Muscle layer of duodenum (tissue), 2 donors: ENCODE data around the gene MICAL2.
A peak's percentile ranks its signal among the peaks of the same experiment; 100 is the strongest.

Experiments
- H3K27ac ChIP-seq: one replicate; pipeline ENCODE4 v1.7.0; 2013; ENCODE audit warnings: mild to moderate bottlenecking, low read length
- H3K27me3 ChIP-seq: one replicate; pipeline ENCODE4 v1.7.0; 2013; ENCODE audit warnings: low read depth, mild to moderate bottlenecking, control low read depth, low read length
- H3K36me3 ChIP-seq, 2 donors: one replicate each; pipeline ENCODE4 v1.7.0; 2013; ENCODE audit warnings: low read length in 2 of 2, control low read depth in 1 of 2, mild to moderate bottlenecking in 1 of 2; ENCODE audit not compliant: insufficient read depth in 2 of 2, control insufficient read depth in 1 of 2
- H3K4me1 ChIP-seq, 2 donors: one replicate each; pipeline ENCODE4 v1.7.0; 2013; ENCODE audit warnings: low read length in 2 of 2, mild to moderate bottlenecking in 2 of 2, control low read depth in 1 of 2, moderate library complexity in 1 of 2; ENCODE audit not compliant: insufficient read depth in 2 of 2, control insufficient read depth in 1 of 2
- H3K4me3 ChIP-seq, 2 donors: one replicate each; pipeline ENCODE4 v1.7.0; 2013; ENCODE audit warnings: low read length in 2 of 2, low read depth in 1 of 2, mild to moderate bottlenecking in 1 of 2
- H3K9me3 ChIP-seq, 2 donors: one replicate each; pipeline ENCODE4 v1.7.0; 2013; ENCODE audit warnings: low read length in 2 of 2, control low read depth in 1 of 2, mild to moderate bottlenecking in 1 of 2; ENCODE audit not compliant: control insufficient read depth in 1 of 2
- donor health status: healthy.

MICAL2 gene

DNA sequence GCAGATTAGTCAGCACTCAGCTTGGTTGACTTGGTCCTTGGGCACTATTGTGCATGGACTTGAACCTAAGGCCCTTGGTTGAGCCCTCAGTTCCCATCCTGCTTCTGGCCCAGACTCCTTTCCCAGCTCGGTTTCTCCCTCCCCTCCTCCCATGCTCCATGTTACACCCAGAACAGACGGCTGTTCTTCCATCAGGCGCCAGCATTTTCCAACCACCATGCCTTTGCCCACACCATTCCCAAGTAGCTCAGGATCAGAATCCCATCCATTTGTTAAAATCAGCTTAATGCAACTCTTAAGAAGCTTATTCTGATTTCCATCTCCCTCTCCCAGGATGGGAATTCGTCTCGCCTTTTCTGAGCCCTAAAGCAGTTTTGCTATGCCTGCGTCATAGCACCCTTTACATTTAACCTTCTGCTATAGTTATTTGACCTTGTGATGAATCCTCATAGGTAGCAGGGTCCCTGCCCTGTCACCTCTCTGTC, 110.7 kb downstream of the MICAL2 start:
- no peaks in the 10 kb centered on the region for H3K27me3 ChIP-seq
- H3K36me3 ChIP-seq: peaks cover 15 to 23% of the 10 kb centered on the region in 2 donors
- H3K4me1 ChIP-seq: peaks cover 22 to 57% of the 10 kb centered on the region in 2 donors
- no peak overlapping the region for H3K27ac ChIP-seq
- H3K4me3 ChIP-seq: no peak overlapping the region
- H3K9me3 ChIP-seq: no peaks in the 10 kb centered on the region

DNA sequence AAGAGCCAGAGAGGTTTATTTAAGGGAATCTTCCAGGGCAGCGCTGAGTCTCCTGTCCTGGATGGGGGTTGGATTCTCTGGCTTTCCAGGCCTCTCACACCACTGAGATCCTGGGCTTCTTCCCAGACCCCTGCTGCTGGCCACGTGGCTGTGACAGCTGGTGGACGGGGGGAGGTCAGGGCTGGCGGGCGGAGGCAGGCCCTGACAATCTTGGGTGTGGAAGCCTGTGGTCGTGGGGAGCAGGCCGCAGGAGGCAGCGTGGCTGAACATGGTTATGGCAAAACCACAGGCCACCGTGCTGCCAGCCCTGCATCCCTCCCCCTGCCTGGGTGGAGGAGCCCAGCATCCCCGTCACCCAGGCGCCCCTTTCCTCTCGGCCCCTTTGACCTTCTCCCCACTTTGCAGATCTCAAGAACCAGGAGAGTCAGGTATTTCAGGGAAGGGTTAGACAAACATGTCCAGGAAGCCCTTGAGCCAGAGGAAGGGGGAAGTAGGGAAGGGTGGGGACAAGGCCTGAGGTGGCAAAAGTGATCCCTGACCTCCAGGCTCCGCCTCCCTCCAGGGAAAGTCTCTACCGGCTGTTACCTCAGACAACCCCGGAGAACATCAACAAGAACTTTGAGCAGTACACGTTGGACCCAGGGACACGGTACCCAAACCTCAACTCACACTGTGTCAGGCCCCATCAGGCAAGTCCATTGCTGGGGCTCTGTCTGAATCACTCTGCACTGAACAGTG, 111.8 kb downstream of the MICAL2 start:
- Histone ChIP-seq H3K36me3 (peaks cover 24 to 31% of the 10 kb centered on the region in 2 donors), H3K4me3 (no peak overlapping the region), H3K4me1 (peaks cover 13 to 49% of the 10 kb centered on the region in 2 donors), H3K9me3 (no peaks in the 10 kb centered on the region), H3K27ac (no peak overlapping the region), H3K27me3 (no peaks in the 10 kb centered on the region)

DNA sequence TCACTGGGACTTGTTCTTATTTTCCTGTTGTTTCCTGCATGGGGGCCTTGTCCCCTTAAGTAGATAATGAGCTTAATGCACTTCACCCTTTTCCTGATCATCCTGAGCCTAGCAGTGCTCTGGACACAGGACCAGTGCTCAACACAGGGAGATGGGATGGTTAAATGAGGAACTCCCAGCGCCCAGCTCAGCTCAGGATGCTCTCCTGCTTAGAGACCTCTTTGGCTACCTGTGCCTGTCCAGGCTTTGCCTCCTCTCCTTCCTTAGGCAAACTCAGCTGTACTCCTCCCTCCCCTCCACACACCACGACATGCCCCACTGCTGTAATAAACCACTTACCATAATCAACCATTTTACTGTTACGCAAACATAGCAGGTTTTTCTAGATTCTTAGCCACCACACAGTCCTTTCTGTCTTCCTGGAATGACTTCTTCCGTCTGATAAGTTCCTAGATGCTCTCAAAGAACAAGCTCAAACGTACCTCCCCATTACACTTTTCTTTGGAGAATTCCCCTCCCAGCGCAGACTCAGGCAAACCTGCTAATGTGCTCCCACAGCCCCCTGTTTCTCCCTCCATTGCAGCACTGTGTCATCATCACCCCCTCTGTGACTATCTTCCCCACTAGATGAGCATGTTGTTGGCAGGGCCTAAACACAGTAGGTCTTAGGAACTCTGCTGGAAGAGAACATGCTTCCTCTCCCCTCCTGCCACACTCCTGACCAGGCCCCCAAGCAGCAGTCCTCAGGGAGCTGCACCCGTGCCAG, 113.6 kb downstream of the MICAL2 start:
- no peaks in the 10 kb centered on the region for H3K9me3 ChIP-seq
- peak overlapping the region; percentile 36 for H3K27ac ChIP-seq
- peaks cover 27 to 38% of the 10 kb centered on the region in 2 donors for H3K36me3 ChIP-seq
- H3K4me3 ChIP-seq: no peak overlapping the region
- H3K4me1 ChIP-seq: peaks cover 13 to 41% of the 10 kb centered on the region in 2 donors
- no peaks in the 10 kb centered on the region for H3K27me3 ChIP-seq

DNA sequence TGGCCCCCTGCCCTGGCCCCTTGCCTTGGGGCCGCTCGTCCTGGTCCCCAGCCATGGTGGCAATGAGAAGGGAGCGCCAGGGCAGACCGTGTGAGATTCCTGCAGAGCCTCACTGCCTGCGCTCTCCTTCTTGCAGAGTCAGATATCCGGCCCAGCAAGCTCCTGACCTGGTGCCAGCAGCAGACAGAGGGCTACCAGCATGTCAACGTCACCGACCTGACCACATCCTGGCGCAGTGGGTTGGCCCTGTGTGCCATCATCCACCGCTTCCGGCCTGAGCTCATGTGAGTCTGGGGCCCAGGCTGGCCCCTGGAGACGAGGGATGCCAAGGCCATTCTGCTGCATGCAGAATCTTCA, 114.1 kb downstream of the MICAL2 start:
- H3K36me3 ChIP-seq: peaks cover 28 to 38% of the 10 kb centered on the region in 2 donors
- H3K4me3 ChIP-seq: no peak overlapping the region

DNA sequence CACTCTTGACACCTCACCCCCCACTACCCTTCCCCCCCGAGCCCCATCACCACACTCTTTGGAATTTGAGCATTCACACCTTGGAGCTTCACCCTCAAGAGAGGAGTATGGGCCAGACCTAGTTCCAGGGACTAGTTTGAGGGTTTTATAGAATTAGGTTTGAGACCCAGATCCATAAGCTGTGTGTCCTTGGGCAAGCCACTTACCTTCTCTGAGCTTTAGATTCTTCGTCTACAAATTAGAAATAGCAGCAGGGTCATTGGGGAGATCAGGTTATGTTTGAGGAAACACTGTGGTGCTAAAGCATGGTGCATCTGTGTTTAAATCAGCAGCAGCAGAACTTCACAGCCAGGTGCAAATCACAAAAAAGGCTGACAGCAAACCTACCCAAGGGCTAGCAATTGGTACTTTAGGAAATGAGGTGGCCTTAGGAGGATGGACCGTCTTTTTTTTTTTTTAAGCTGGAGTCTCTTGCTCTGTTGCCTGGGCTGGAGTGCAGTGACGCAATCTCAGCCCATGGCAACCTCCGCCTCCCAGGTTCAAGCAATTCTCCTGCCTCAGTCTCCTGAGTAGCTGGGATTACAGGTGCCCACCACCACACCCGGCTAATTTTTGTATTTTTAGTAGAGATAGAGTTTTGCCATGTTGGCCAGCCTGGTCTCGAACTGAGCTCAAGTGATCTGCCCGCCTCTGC, 114.8 kb downstream of the MICAL2 start:
- Histone ChIP-seq H3K9me3 (no peaks in the 10 kb centered on the region), H3K36me3 (peaks cover 35 to 43% of the 10 kb centered on the region in 2 donors), H3K27ac (no peak overlapping the region), H3K27me3 (no peaks in the 10 kb centered on the region), H3K4me1 (peaks cover 8 to 28% of the 10 kb centered on the region in 2 donors), H3K4me3 (no peak overlapping the region)

More for the DNA sequence above, 114.1 kb downstream of the MICAL2 start:
- no peaks in the 10 kb centered on the region for H3K9me3 ChIP-seq
- peaks cover 13 to 35% of the 10 kb centered on the region in 2 donors for H3K4me1 ChIP-seq
- H3K27me3 ChIP-seq: no peaks in the 10 kb centered on the region
- no peak overlapping the region for H3K27ac ChIP-seq

DNA sequence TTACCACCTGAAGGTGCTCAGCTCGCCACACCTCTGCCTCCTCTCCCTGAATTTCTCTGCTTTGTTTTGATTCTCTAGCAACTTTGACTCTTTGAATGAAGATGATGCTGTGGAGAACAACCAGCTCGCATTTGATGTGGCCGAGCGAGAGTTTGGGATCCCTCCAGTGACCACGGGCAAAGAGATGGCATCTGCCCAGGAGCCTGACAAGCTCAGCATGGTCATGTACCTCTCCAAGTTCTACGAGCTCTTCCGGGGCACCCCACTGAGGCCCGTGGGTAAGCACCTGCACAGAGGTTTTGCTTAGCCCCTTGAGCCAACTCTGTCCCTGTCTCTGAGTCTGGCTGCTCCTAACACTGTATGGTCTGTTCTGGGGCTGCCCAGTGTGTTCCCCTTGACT, 115.7 kb downstream of the MICAL2 start:
- no peaks in the 10 kb centered on the region for H3K9me3 ChIP-seq
- peaks cover 8 to 19% of the 10 kb centered on the region in 2 donors for H3K4me1 ChIP-seq
- H3K27me3 ChIP-seq: no peaks in the 10 kb centered on the region
- no peak overlapping the region for H3K4me3 ChIP-seq
- peaks cover 42 to 52% of the 10 kb centered on the region in 2 donors for H3K36me3 ChIP-seq
- no peak overlapping the region for H3K27ac ChIP-seq

DNA sequence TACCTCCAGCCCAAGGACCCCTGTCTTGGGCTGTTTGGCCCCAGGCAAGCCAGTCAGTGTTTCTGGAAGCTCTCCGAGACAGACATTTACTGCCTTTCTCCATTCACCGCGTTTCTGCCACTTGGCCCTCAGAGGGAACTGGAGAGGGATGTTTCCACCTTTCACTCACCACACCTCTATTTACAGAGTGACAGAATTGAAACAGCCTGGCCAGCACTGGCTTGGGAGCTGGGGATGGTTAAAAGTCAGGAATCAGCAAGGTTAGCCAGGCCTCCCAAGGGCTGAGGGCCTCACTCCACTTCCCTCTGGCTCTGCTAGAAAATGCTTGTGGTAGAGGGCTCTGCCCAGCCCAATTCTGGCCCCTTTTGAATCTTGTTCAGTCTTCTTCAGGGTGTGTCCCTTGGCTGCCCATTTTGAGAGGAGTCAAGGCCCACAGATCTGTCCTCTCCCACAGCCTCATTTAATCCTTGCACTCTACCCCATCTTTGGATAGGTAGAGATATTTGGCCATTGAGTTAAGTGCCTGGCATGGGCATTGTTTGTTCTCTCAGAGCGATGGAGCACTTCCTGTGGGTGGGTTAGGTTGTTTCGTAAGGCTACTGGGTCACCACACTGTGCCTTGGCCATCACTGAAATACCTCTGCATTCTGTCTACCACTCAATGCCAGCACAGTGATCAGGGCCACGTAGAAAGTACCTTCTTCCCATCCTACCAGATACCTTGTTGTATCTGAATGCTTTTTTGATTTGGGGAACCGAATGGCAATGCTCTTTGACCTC, 119.2 kb downstream of the MICAL2 start:
- no peak overlapping the region for H3K27ac ChIP-seq
- H3K27me3 ChIP-seq: no peaks in the 10 kb centered on the region
- H3K4me3 ChIP-seq: no peak overlapping the region
- peaks cover 42 to 63% of the 10 kb centered on the region in 2 donors for H3K36me3 ChIP-seq
- H3K4me1 ChIP-seq: no peaks in the 10 kb centered on the region
- no peaks in the 10 kb centered on the region for H3K9me3 ChIP-seq

DNA sequence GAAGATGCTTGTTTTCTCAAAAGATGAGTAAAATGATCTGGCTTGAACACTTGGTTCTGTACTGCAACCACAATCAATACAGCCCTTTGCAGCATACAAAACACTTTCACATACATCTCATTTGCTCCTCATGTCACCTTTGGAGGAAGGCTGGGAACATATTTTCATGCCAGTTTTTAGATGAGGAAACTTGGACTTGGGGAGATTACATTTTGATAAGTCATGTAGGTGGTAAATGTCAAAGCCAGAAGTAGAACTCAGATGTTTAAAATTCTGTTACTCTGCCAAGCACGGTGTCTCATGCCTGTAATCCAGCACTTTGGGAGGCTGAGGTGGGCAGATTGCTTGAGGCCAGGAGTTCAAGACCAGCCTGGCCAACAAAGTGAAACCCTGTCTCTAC, 121.8 kb downstream of the MICAL2 start:
- Histone ChIP-seq H3K27me3 (no peaks in the 10 kb centered on the region), H3K9me3 (no peaks in the 10 kb centered on the region), H3K4me3 (no peak overlapping the region), H3K36me3 (peaks cover 25 to 54% of the 10 kb centered on the region in 2 donors), H3K4me1 (peaks cover 8 to 13% of the 10 kb centered on the region in 2 donors), H3K27ac (no peak overlapping the region)

DNA sequence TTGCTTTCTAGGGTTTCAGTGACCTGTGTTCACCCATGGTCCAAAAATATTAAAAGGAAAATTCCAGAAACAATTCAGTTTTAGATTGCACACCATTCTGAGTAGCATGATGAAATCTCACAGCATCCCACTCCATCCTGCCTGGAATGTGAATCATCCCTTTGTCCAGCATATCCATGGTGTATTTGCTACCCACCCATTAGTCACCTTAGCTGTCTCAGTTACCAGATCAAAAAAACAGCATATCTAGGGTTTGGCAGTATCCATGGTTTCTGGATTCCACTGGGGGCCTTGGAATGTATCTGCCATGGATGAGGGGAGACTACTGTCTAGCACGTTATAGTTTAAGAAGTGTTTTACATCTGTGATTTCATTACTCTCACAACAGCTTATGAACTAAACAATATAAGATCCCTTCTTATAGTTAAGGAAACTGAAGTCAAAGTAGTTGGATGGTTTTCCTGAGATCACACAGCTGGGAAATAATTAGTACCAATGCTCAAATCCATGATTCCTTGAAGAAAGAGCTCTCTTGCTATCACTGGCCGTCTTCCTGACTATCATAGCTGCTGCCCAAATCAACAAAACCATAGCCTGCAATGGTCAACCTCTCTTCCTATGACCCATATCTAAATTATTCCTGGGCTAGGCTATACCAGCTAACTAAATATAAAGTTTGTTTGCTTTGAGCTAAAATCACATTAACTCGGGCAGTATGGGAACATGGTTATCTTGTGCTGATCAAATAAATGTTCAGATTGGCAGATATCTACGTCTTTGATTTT, 122.6 kb downstream of the MICAL2 start:
- H3K4me3 ChIP-seq: no peak overlapping the region
- peaks cover 13 to 14% of the 10 kb centered on the region in 2 donors for H3K4me1 ChIP-seq
- H3K27me3 ChIP-seq: no peaks in the 10 kb centered on the region
- H3K27ac ChIP-seq: peak overlapping the region; percentile 15
- no peaks in the 10 kb centered on the region for H3K9me3 ChIP-seq
- peaks cover 21 to 52% of the 10 kb centered on the region in 2 donors for H3K36me3 ChIP-seq

DNA sequence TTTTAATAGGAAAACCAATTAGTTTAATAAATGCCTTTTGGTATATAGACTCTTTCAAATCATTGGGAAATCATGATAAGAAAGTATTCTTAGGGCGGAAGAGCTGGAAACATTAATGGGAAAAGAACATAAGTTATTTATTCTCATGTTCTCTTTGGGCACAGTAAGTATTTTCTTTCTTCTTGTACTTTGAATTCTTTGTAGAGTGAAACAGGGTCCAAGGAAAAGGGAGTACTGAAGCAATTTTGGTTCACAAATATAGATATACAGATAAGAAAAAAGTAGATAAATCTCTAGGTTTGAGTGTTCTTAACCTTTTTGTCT, 123.2 kb downstream of the MICAL2 start:
- Histone ChIP-seq H3K4me3 (no peak overlapping the region), H3K9me3 (no peaks in the 10 kb centered on the region), H3K27ac (peak overlapping the region; percentile 11), H3K36me3 (peaks cover 21 to 49% of the 10 kb centered on the region in 2 donors), H3K4me1 (peaks cover 13 to 19% of the 10 kb centered on the region in 2 donors), H3K27me3 (no peaks in the 10 kb centered on the region)
